K562 (cell line): ENCODE measurements around the gene THSD8. TPM values are rescaled to one million over a fixed set of nuclear protein-coding genes. Genes with fewer than 3 reads are reported as not detected.

ENCODE experiments used
- ARID4B ChIP-seq: sonication (generic); formaldehyde crosslinking; IDR thresholded peaks from 2 replicates; pipeline ENCODE4 v1.8.0; 2022; ENCODE audit warnings: mild to moderate bottlenecking, missing genetic modification reagents
- GABPA ChIP-seq: fragments of 200-800 bp; sonication (Bioruptor generic); conservative IDR thresholded peaks from 2 replicates; pipeline ENCODE4 v1.6.1; 2016; ENCODE audit warnings: low read depth, missing genetic modification characterization, missing compliant biosample characterization
- KAT2B ChIP-seq: IDR thresholded peaks from one replicate; pipeline ENCODE4 v1.6.1; 2012; ENCODE audit warnings: low read depth, mild to moderate bottlenecking, control low read depth, inconsistent platforms, low read length, moderate library complexity
- KAT8 ChIP-seq: fragments of 450-650 bp; IDR thresholded peaks from 2 replicates; pipeline ENCODE4 v1.6.1; 2016; ENCODE audit warnings: low read depth, mild to moderate bottlenecking
- MLLT1 ChIP-seq, 2 experiments: fragments of 450-650 bp; IDR thresholded peaks; 2 replicates each; pipeline ENCODE4 v1.6.1; 2016
- POLR3A ChIP-seq: IDR thresholded peaks from 2 replicates; pipeline ENCODE4 v1.6.1; 2011; ENCODE audit warnings: borderline replicate concordance, mild to moderate bottlenecking, moderate library complexity; ENCODE audit not compliant: insufficient read length, insufficient read depth; ENCODE audit errors: extremely low read depth
- ZNF143 ChIP-seq: sonication (generic); formaldehyde crosslinking; IDR thresholded peaks from 2 replicates; pipeline ENCODE4 v1.9.0; 2022; ENCODE audit warnings: mild to moderate bottlenecking, missing genetic modification reagents
- ZNF449 ChIP-seq: fragments of 250-450 bp; sonication (Bioruptor Pico); IDR thresholded peaks from 2 replicates; pipeline ENCODE4 v1.8.0; 2022; ENCODE audit warnings: moderate library complexity, mild to moderate bottlenecking, inconsistent platforms
- polyA plus RNA-seq, 8 experiments: library from polyadenylated mRNA; depleted of rRNA in 4 of 8; stranded (reverse) in 5 of 8; unstranded in 3 of 8; fragments of >200 nt; fragmentation: Nextera tagmentation in 2 of 8; fragmentation: Illumina TruSeq in 1 of 8; extraction: Ambion mirVana in 2 of 8; extraction: Trizol in 1 of 8; gene quantifications; 2 replicates each; pipeline versions ENCODE4 v1.2.1 to v1.2.3, GENCODE V29; 2011 to 2014; ENCODE audit warnings: inconsistent platforms in 1 of 8, missing spikeins in 1 of 8
- total RNA-seq, 7 experiments: library from RNA; depleted of rRNA in 6 of 7; stranded (reverse); fragments of >200 nt in 6 of 7; fragmentation: Illumina TruSeq in 2 of 7; extraction: Trizol in 2 of 7; gene quantifications; 2 replicates each; pipeline versions ENCODE4 v1.2.1 to v1.2.3, GENCODE V29; 2011 to 2021; ENCODE audit warnings: low replicate concordance in 1 of 7
- TF ChIP-seq, protein P1 (sequence below), 2 experiments: fragments of 450-650 bp; formaldehyde crosslinking in 1 of 2; IDR thresholded peaks; 2 replicates each; pipeline versions ENCODE4 v1.4.0 to v1.6.1; 2014 to 2020; ENCODE audit warnings: mild to moderate bottlenecking in 2 of 2, borderline replicate concordance in 1 of 2, low read depth in 1 of 2

Gene THSD8
- total and polyA plus RNA-seq, 9 of the 15 experiments (the other 6 are each of a cell fraction or from before 2014, with no cell fraction given): 8.4 to 42.4 (median 19.9) TPM; not detected in 2

- TF ChIP-seq ARID4B (CRISPR knock-in tag): no peak
- TF ChIP-seq KAT8: no peak
- TF ChIP-seq GABPA (tag): no peak
- TF ChIP-seq KAT2B: no peak
- TF ChIP-seq, protein P1, sequence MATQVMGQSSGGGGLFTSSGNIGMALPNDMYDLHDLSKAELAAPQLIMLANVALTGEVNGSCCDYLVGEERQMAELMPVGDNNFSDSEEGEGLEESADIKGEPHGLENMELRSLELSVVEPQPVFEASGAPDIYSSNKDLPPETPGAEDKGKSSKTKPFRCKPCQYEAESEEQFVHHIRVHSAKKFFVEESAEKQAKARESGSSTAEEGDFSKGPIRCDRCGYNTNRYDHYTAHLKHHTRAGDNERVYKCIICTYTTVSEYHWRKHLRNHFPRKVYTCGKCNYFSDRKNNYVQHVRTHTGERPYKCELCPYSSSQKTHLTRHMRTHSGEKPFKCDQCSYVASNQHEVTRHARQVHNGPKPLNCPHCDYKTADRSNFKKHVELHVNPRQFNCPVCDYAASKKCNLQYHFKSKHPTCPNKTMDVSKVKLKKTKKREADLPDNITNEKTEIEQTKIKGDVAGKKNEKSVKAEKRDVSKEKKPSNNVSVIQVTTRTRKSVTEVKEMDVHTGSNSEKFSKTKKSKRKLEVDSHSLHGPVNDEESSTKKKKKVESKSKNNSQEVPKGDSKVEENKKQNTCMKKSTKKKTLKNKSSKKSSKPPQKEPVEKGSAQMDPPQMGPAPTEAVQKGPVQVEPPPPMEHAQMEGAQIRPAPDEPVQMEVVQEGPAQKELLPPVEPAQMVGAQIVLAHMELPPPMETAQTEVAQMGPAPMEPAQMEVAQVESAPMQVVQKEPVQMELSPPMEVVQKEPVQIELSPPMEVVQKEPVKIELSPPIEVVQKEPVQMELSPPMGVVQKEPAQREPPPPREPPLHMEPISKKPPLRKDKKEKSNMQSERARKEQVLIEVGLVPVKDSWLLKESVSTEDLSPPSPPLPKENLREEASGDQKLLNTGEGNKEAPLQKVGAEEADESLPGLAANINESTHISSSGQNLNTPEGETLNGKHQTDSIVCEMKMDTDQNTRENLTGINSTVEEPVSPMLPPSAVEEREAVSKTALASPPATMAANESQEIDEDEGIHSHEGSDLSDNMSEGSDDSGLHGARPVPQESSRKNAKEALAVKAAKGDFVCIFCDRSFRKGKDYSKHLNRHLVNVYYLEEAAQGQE (IDR thresholded peaks at IDR 0.05; ENCODE audit: borderline replicate concordance): no peak
- TF ChIP-seq, protein P1 (CRISPR knock-in tag; IDR thresholded peaks at IDR 0.05; ENCODE audit: low read depth): no peak
- TF ChIP-seq ZNF449 (CRISPR knock-in tag): no peak
- no peak for TF ChIP-seq ZNF143 (CRISPR knock-in tag)
- TF ChIP-seq MLLT1 (IDR thresholded peaks at IDR 0.05): peak in 1 of 2 experiments; percentile 53; a peak in 1 of 4 replicates
- no peak for TF ChIP-seq POLR3A
Observed at GRCh38 chr19:12789098-12789903, 12.6 kb upstream of the THSD8 start (continued).
